Neural progenitor cell (in vitro differentiated cells): ENCODE measurements around the gene WSB2. TPM values are rescaled to one million over a fixed set of nuclear protein-coding genes. Genes with fewer than 3 reads are reported as not detected.

Experiments
- DNase-seq: peaks from one replicate; pipeline ENCODE4 v3.0.0-alpha.2; 2016; ENCODE audit warnings: low spot score
- H2AFZ ChIP-seq: fragments of 200-600 bp; sonication (generic); replicated peaks from 2 replicates; pipeline ENCODE4 v1.6.1; 2016; ENCODE audit warnings: antibody characterized with exemption
- H3F3A ChIP-seq: fragments of 200-600 bp; sonication (generic); 2 replicates; pipeline ENCODE4 v1.6.1; 2016; ENCODE audit warnings: antibody characterized with exemption, low read depth
- H3K27ac ChIP-seq: fragments of 200-600 bp; sonication (generic); 2 replicates; pipeline ENCODE4 v1.5.1; 2016; ENCODE audit warnings: mild to moderate bottlenecking
- H3K27me3 ChIP-seq: fragments of 200-600 bp; sonication (generic); 2 replicates; pipeline ENCODE4 v1.6.1; 2016; ENCODE audit warnings: mild to moderate bottlenecking, moderate library complexity
- H3K36me3 ChIP-seq: fragments of 200-600 bp; sonication (generic); 2 replicates; pipeline ENCODE4 v1.5.1; 2016
- H3K4me1 ChIP-seq: fragments of 200-600 bp; sonication (generic); 2 replicates; pipeline ENCODE4 v1.6.1; 2016; ENCODE audit warnings: mixed run types
- H3K4me2 ChIP-seq: fragments of 200-600 bp; sonication (generic); 2 replicates; pipeline ENCODE4 v1.6.1; 2016
- H3K4me3 ChIP-seq: fragments of 200-600 bp; sonication (generic); 2 replicates; pipeline ENCODE4 v1.5.1; 2016
- H3K79me2 ChIP-seq: fragments of 200-600 bp; sonication (generic); 2 replicates; pipeline ENCODE4 v1.6.1; 2016; ENCODE audit warnings: low read depth
- H3K9ac ChIP-seq: fragments of 200-600 bp; sonication (generic); 2 replicates; pipeline ENCODE4 v1.6.1; 2016
- H3K9me3 ChIP-seq: fragments of 200-600 bp; sonication (generic); 2 replicates; pipeline ENCODE4 v1.5.1; 2016; ENCODE audit warnings: low read depth
- H4K20me1 ChIP-seq: fragments of 200-600 bp; sonication (generic); 2 replicates; pipeline ENCODE4 v1.6.1; 2016; ENCODE audit warnings: low read depth
- H3K27ac Mint-ChIP-seq: 3 replicates; pipeline ENCODE4 v1.8.0; 2021; ENCODE audit warnings: mixed read lengths
- H3K27me3 Mint-ChIP-seq: 2 replicates; pipeline ENCODE4 v1.8.0; 2022; ENCODE audit warnings: low read depth, mild to moderate bottlenecking, inconsistent platforms, moderate library complexity, mixed read lengths; ENCODE audit not compliant: insufficient read depth
- H3K36me3 Mint-ChIP-seq: 3 replicates; pipeline ENCODE4 v1.8.0; 2021; ENCODE audit warnings: mixed read lengths
- H3K4me1 Mint-ChIP-seq: 3 replicates; pipeline ENCODE4 v1.8.0; 2021; ENCODE audit warnings: mixed read lengths
- H3K4me3 Mint-ChIP-seq: 3 replicates; pipeline ENCODE4 v1.8.0; 2021; ENCODE audit warnings: mild to moderate bottlenecking, moderate library complexity, mixed read lengths
- H3K9me3 Mint-ChIP-seq: 3 replicates; pipeline ENCODE4 v1.8.0; 2020; ENCODE audit warnings: mixed read lengths
- EZH2 ChIP-seq: fragments of 200-600 bp; sonication (generic); IDR thresholded peaks from 2 replicates; pipeline ENCODE4 v1.6.1; 2017; ENCODE audit warnings: antibody characterized with exemption, mild to moderate bottlenecking, moderate library complexity
- EZH2phosphoT487 ChIP-seq: fragments of 200-600 bp; sonication (generic); IDR thresholded peaks from 2 replicates; pipeline ENCODE4 v1.6.1; 2017; ENCODE audit warnings: antibody characterized with exemption
- total RNA-seq: library from RNA; depleted of rRNA; stranded (reverse); fragments of >200 nt; gene quantifications from 2 replicates; pipeline ENCODE4 v1.2.3, GENCODE V29; 2015; ENCODE audit warnings: low replicate concordance
- TF ChIP-seq, protein P1 (sequence below): fragments of 200-600 bp; sonication (generic); IDR thresholded peaks from 2 replicates; pipeline ENCODE4 v1.5.1; 2017; ENCODE audit warnings: antibody characterized with exemption, mild to moderate bottlenecking

WSB2 gene
- total RNA-seq, 1 donor from 2014 or later = 21.2 TPM

DNA sequence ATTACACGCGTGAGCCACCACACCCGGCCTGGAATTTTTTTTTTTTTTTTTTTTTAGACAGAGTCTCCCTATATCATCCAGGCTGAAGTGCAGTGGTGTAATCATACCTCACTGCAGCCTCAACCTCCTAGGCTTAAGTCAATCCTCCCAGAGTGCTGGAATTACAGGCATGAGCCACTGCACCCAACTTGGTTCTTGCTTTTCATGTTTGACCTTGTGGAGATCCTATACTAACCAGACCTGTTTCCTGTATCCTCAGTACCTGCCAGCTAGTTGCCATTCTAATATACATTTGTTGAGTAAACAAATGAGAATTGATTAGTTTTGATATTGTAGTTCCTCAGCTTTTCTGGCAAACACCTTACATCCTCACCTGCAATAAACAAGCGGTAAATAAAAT, 46.0 kb upstream of the WSB2 start:
- no peaks in the 10 kb centered on the region for H3K9me3 Mint-ChIP-seq
- no peaks in the 10 kb centered on the region for H3K4me1 ChIP-seq
- no peak overlapping the region for H3K27ac Mint-ChIP-seq
- no peaks in the 10 kb centered on the region for H4K20me1 ChIP-seq
- peaks cover 9% of the 10 kb centered on the region for H3K4me1 Mint-ChIP-seq
- H3K36me3 ChIP-seq = no peaks in the 10 kb centered on the region
- H3K9ac ChIP-seq = no peak overlapping the region
- no peak for TF ChIP-seq EZH2
- no peak overlapping the region for H3K4me2 ChIP-seq
- no peak overlapping the region for H3K4me3 Mint-ChIP-seq
- H3K36me3 Mint-ChIP-seq = no peaks in the 10 kb centered on the region
- no peaks in the 10 kb centered on the region for H3K27me3 ChIP-seq
- no peaks in the 10 kb centered on the region for H3K79me2 ChIP-seq
- no peak overlapping the region for H3K4me3 ChIP-seq
- H3F3A ChIP-seq = peaks cover 25% of the 10 kb centered on the region
- H3K9me3 ChIP-seq = no peaks in the 10 kb centered on the region
- no peak overlapping the region for H3K27ac ChIP-seq
- peaks cover 12% of the 10 kb centered on the region for H3K27me3 Mint-ChIP-seq
- no peak overlapping the region for H2AFZ ChIP-seq
- no peak for DNase-seq

DNA sequence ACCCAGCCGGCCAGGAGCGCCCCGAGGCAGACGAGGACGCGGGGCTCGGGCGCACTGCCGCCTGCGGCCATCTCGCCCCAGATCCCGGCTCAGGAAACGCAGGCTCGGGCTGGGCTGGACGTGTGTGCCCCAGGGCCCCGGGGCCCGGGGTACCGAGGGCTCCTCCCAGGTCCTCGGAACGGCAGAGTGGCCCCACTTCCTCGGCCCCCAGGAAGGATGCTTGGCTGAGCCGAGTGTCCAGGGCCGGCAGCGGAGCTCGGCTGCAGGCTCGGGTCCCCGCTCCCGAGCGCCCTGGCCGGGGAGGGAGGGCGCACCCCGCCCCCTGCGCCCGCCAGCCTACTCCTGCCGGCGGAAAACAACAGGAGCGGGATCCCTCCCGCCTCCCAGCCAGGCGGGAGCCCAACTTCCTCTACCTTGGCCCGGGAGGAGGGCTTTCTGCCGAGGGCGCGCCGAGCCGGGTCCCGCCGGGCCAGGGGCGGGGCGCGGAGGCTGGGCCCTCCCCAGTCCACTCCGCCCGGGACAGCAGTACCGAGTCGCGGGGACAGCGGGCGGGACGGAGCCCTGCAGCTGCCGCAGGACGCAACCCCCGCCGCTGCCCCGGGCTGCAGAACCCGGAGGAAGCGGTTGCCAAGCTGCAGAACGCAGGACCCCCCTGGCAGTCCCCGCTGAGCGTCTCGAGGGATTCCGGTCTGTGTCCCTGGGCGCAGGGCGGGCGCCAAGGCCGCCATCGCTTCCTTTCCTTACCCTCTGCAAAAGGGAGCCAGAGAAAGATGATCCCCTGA, 42.8 kb upstream of the WSB2 start, which contains the start of gene VSIG10:
Gene VSIG10 (minus strand): TSS at position 411 of the 782 bp plus-strand sequence. CDS start 340 bp downstream, at position 71.
- Histone ChIP-seq H3K4me1 (no peaks in the 10 kb centered on the region), H3K36me3 (no peaks in the 10 kb centered on the region), H3K27ac (no peak within 1 kb of the TSS), H2AFZ (peak within 1 kb of the TSS; percentile 87), H3K9me3 (no peaks in the 10 kb centered on the region), H3K79me2 (no peaks in the 10 kb centered on the region), H3K4me2 (peak within 1 kb of the TSS; percentile 90), H3K9ac (peak within 1 kb of the TSS; percentile 24), H3K27me3 (no peaks in the 10 kb centered on the region), H3K4me3 (peak within 1 kb of the TSS; percentile 90), H3F3A (peaks cover 25% of the 10 kb centered on the region), H4K20me1 (no peaks in the 10 kb centered on the region)
- no peaks in the 10 kb centered on the region for H3K9me3 Mint-ChIP-seq
- peak within 1 kb of the TSS; percentile 96 for H3K27ac Mint-ChIP-seq
- peak within 1 kb of the TSS; percentile 97 for H3K4me3 Mint-ChIP-seq
- H3K4me1 Mint-ChIP-seq = peaks cover 9% of the 10 kb centered on the region
- TF ChIP-seq, protein P1, sequence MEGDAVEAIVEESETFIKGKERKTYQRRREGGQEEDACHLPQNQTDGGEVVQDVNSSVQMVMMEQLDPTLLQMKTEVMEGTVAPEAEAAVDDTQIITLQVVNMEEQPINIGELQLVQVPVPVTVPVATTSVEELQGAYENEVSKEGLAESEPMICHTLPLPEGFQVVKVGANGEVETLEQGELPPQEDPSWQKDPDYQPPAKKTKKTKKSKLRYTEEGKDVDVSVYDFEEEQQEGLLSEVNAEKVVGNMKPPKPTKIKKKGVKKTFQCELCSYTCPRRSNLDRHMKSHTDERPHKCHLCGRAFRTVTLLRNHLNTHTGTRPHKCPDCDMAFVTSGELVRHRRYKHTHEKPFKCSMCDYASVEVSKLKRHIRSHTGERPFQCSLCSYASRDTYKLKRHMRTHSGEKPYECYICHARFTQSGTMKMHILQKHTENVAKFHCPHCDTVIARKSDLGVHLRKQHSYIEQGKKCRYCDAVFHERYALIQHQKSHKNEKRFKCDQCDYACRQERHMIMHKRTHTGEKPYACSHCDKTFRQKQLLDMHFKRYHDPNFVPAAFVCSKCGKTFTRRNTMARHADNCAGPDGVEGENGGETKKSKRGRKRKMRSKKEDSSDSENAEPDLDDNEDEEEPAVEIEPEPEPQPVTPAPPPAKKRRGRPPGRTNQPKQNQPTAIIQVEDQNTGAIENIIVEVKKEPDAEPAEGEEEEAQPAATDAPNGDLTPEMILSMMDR = peak; percentile 7
- TF ChIP-seq EZH2phosphoT487 = no peak
- no peak for TF ChIP-seq EZH2
- peak; percentile 81 for DNase-seq
- H3K27me3 Mint-ChIP-seq = peaks cover 14% of the 10 kb centered on the region
- no peaks in the 10 kb centered on the region for H3K36me3 Mint-ChIP-seq

DNA sequence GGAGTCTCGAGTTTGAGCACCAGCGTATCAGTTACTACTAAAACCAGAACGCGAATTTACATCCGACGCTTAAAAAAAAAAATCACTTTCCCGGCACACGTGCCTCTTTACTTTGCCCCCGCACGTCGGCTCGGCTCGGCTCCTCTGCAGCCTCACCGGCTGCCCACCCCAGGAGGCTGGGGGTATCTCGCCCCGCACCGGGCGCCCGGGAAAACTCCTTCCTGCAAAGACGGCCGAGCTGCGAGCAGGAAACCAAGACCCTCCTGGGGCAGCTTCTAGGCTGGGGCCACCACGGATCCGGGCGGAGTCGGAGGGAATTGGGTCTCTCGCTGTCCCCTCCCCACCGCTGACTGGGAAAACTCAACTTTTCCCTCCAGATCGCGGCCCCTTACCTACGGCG, 42.2 kb upstream of the WSB2 start:
- Histone ChIP-seq H3K27ac (no peak overlapping the region), H3K27me3 (no peaks in the 10 kb centered on the region), H2AFZ (peak overlapping the region; percentile 87), H3K4me3 (peak overlapping the region; percentile 90), H3K4me2 (peak overlapping the region; percentile 90), H3K9ac (peak overlapping the region; percentile 24), H4K20me1 (no peaks in the 10 kb centered on the region), H3K36me3 (no peaks in the 10 kb centered on the region), H3K79me2 (no peaks in the 10 kb centered on the region), H3F3A (peaks cover 25% of the 10 kb centered on the region), H3K9me3 (no peaks in the 10 kb centered on the region), H3K4me1 (no peaks in the 10 kb centered on the region)
- TF ChIP-seq EZH2 = no peak
- TF ChIP-seq, protein P1 = no peak
- TF ChIP-seq EZH2phosphoT487 = no peak
- peak overlapping the region; percentile 94 for H3K27ac Mint-ChIP-seq
- H3K27me3 Mint-ChIP-seq = peaks cover 12% of the 10 kb centered on the region
- DNase-seq = no peak
- H3K4me3 Mint-ChIP-seq = peak overlapping the region; percentile 97
- H3K36me3 Mint-ChIP-seq = no peaks in the 10 kb centered on the region
- no peaks in the 10 kb centered on the region for H3K9me3 Mint-ChIP-seq
- H3K4me1 Mint-ChIP-seq = peaks cover 13% of the 10 kb centered on the region

GRCh38 chr12:118102609-118103008, 41.6 kb upstream of the WSB2 start:
- no peaks in the 10 kb centered on the region for H3K36me3 Mint-ChIP-seq
- peak overlapping the region; percentile 97 for H3K4me3 Mint-ChIP-seq
- Histone ChIP-seq H3K79me2 (no peaks in the 10 kb centered on the region), H3K27ac (no peak overlapping the region), H3K27me3 (no peaks in the 10 kb centered on the region), H4K20me1 (no peaks in the 10 kb centered on the region), H3K4me3 (peak overlapping the region; percentile 90), H3K9me3 (no peaks in the 10 kb centered on the region), H3K36me3 (no peaks in the 10 kb centered on the region), H3K4me2 (peak overlapping the region; percentile 90), H3F3A (peaks cover 25% of the 10 kb centered on the region), H3K9ac (no peak overlapping the region), H3K4me1 (no peaks in the 10 kb centered on the region), H2AFZ (peak overlapping the region; percentile 87)
- peaks cover 12% of the 10 kb centered on the region for H3K27me3 Mint-ChIP-seq
- H3K27ac Mint-ChIP-seq = peak overlapping the region; percentile 94
- H3K4me1 Mint-ChIP-seq = peaks cover 17% of the 10 kb centered on the region
- TF ChIP-seq, protein P1 = no peak
- TF ChIP-seq EZH2phosphoT487 = no peak
- TF ChIP-seq EZH2 = no peak
- no peak for DNase-seq
- no peaks in the 10 kb centered on the region for H3K9me3 Mint-ChIP-seq
